Natural killer cell (primary cell): ENCODE results near the gene DLX1. TPM values are rescaled to one million over a fixed set of nuclear protein-coding genes. Genes with fewer than 3 reads are reported as not detected.

Experiments used
- ATAC-seq, 3 donors: fragments of 150-1000 bp in 2 of 3; fragments of 200-7000 bp in 1 of 3; cut with Tn5 transposase; 1 replicate in 1 of 3; 2 replicates in 2 of 3; pipeline ENCODE4 v1.10.0; 2021; ENCODE audit warnings: mild to moderate bottlenecking in 2 of 3, moderate library complexity in 2 of 3
- DNase-seq, 2 donors: peaks; one replicate each; pipeline versions ENCODE4 v3.0.0 to v3.0.0-alpha.2; 2013 to 2021; ENCODE audit warnings: mixed read lengths in 1 of 2
- H3K27ac ChIP-seq: one replicate; pipeline ENCODE4 v1.5.1; 2013; ENCODE audit warnings: mild to moderate bottlenecking, low read length
- H3K27me3 ChIP-seq: one replicate; pipeline ENCODE4 v1.6.1; 2013; ENCODE audit warnings: low read length; ENCODE audit not compliant: control insufficient read depth, insufficient read depth
- H3K36me3 ChIP-seq: one replicate; pipeline ENCODE4 v1.6.1; 2013; ENCODE audit warnings: low read length; ENCODE audit not compliant: control insufficient read depth, insufficient read depth
- H3K4me1 ChIP-seq: one replicate; pipeline ENCODE4 v1.6.1; 2013; ENCODE audit warnings: low read length; ENCODE audit not compliant: control insufficient read depth, insufficient read depth
- H3K4me3 ChIP-seq: one replicate; pipeline ENCODE4 v1.5.1; 2013; ENCODE audit warnings: low read length
- H3K9me3 ChIP-seq: one replicate; pipeline ENCODE4 v1.6.1; 2013; ENCODE audit warnings: low read length; ENCODE audit not compliant: control insufficient read depth, insufficient read depth
- H3K27ac Mint-ChIP-seq, 2 donors: one replicate each; pipeline ENCODE4 v1.8.0; 2022; ENCODE audit warnings: mild to moderate bottlenecking in 2 of 2, mixed read lengths in 2 of 2, moderate library complexity in 1 of 2
- H3K27me3 Mint-ChIP-seq, 2 donors: one replicate each; pipeline ENCODE4 v1.8.0; 2022; ENCODE audit warnings: low read depth in 2 of 2, mixed read lengths in 2 of 2
- H3K36me3 Mint-ChIP-seq: one replicate; pipeline ENCODE4 v1.8.0; 2022; ENCODE audit warnings: mixed read lengths
- H3K4me1 Mint-ChIP-seq, 2 donors: one replicate each; pipeline ENCODE4 v1.8.0; 2022; ENCODE audit warnings: mixed read lengths in 2 of 2
- H3K4me3 Mint-ChIP-seq: one replicate; pipeline ENCODE4 v1.8.0; 2022; ENCODE audit warnings: mild to moderate bottlenecking, moderate library complexity, mixed read lengths
- H3K9me3 Mint-ChIP-seq, 2 donors: one replicate each; pipeline ENCODE4 v1.8.0; 2022; ENCODE audit warnings: mixed read lengths in 2 of 2
- WGBS: methylation state at CpG from one replicate; pipeline ENCODE4 v1.1.7; 2013; ENCODE audit warnings: missing lambda C conversion rate; ENCODE audit not compliant: insufficient coverage; 5-methylcytosine and 5-hydroxymethylcytosine counted together
- intact Hi-C: fragments of 100-400 bp; cut with micrococcal nuclease; formaldehyde crosslinking; loops from one replicate; pipeline ENCODE4 v1.14.2; 2022
- total RNA-seq, 4 donors: library from RNA; stranded (reverse); fragments of 120-200 nt in 1 of 4; gene quantifications; one replicate each; pipeline versions ENCODE4 v1.2.3 to v1.2.4, GENCODE V29; 2013 to 2022
- TF ChIP-seq, protein P1 (sequence below): fragments of 200-600 bp; IDR thresholded peaks from one replicate; pipeline ENCODE4 v1.8.0; 2022; ENCODE audit warnings: antibody characterized with exemption

The DLX1 gene
- not detected for total RNA-seq
- not detected for total RNA-seq (2013)

DNA sequence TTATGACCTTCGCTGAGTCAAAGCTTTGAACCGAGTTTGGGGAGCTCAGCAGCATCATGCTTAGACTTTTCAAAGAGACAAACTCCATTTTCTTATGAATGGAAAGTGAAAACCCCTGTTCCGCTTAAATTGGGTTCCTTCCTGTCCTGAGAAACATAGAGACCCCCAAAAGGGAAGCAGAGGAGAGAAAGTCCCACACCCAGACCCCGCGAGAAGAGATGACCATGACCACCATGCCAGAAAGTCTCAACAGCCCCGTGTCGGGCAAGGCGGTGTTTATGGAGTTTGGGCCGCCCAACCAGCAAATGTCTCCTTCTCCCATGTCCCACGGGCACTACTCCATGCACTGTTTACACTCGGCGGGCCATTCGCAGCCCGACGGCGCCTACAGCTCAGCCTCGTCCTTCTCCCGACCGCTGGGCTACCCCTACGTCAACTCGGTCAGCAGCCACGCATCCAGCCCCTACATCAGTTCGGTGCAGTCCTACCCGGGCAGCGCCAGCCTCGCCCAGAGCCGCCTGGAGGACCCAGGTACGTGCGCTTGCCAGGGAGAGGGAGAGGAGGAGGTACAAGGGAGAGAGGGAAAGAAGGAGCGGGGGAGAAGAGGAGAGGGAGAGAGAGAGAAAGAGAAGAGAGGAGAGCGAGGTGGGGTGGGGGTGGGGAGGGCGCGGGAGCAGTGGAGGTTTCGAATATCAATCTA, at the start of gene DLX1:
DLX1 (plus strand) TSS at position 48 of the 700 bp plus-strand sequence; CDS start at position 219, 171 bp downstream.
- peaks cover 70% of the 10 kb centered on the region for H3K4me1 ChIP-seq
- Mint-ChIP-seq H3K4me1 (peaks cover 54 to 65% of the 10 kb centered on the region in 2 donors), H3K36me3 (no peaks in the 10 kb centered on the region), H3K9me3 (no peaks in the 10 kb centered on the region), H3K4me3 (peak within 1 kb of the TSS; percentile 88), H3K27ac (peak within 1 kb of the TSS; percentile 71 to 83), H3K27me3 (peaks cover 78 to 95% of the 10 kb centered on the region in 2 donors)
- no peaks in the 10 kb centered on the region for H3K36me3 ChIP-seq
- ATAC-seq: peak in 2 of 3 donors; percentile 3
- peak in 1 of 2 donors; percentile 35 for DNase-seq
- intact Hi-C loops: loop anchor here (2.0 kb wide), 1 partner anchor 17 kb away; the partner anchor contains the start of gene DLX2
- H3K9me3 ChIP-seq: peaks cover 11% of the 10 kb centered on the region
- WGBS: 6% methylated on average over 31 of the region's 34 CpGs
- TF ChIP-seq, protein P1, sequence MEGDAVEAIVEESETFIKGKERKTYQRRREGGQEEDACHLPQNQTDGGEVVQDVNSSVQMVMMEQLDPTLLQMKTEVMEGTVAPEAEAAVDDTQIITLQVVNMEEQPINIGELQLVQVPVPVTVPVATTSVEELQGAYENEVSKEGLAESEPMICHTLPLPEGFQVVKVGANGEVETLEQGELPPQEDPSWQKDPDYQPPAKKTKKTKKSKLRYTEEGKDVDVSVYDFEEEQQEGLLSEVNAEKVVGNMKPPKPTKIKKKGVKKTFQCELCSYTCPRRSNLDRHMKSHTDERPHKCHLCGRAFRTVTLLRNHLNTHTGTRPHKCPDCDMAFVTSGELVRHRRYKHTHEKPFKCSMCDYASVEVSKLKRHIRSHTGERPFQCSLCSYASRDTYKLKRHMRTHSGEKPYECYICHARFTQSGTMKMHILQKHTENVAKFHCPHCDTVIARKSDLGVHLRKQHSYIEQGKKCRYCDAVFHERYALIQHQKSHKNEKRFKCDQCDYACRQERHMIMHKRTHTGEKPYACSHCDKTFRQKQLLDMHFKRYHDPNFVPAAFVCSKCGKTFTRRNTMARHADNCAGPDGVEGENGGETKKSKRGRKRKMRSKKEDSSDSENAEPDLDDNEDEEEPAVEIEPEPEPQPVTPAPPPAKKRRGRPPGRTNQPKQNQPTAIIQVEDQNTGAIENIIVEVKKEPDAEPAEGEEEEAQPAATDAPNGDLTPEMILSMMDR: no peak
- H3K27me3 ChIP-seq: peaks cover 98% of the 10 kb centered on the region
- peak within 1 kb of the TSS; percentile 19 for H3K4me3 ChIP-seq
- H3K27ac ChIP-seq: no peak within 1 kb of the TSS

DNA sequence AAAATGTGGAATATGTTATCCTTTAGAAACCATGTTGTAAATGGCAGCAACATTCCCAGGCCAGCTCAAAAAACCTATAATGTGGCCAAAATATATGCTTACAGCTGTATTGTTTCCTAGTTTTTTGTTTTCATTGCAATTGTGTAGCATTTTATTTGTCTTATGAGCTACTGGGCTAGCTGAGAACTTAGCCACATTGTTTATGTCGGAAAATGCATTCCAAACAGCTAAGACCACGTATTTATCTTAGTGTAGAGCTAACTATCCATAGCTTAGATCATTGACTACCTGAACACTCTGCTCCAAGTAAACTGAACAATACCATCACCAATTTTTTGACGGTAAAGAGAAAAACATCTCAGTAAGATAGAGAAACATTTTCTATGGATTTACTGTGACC, 47.2 kb upstream of the DLX1 start:
- Mint-ChIP-seq H3K27me3 (no peaks in the 10 kb centered on the region), H3K4me3 (no peak overlapping the region), H3K27ac (no peak overlapping the region), H3K9me3 (no peaks in the 10 kb centered on the region), H3K36me3 (no peaks in the 10 kb centered on the region), H3K4me1 (no peaks in the 10 kb centered on the region)
- WGBS: 93% methylated on average over 2 of the region's 3 CpGs
- Histone ChIP-seq H3K9me3 (no peaks in the 10 kb centered on the region), H3K27ac (no peak overlapping the region), H3K4me1 (no peaks in the 10 kb centered on the region), H3K36me3 (no peaks in the 10 kb centered on the region), H3K4me3 (no peak overlapping the region), H3K27me3 (no peaks in the 10 kb centered on the region)
- TF ChIP-seq, protein P1: no peak
- no peak for ATAC-seq
- intact Hi-C loops: no loop called here
- no peak for DNase-seq

DNA sequence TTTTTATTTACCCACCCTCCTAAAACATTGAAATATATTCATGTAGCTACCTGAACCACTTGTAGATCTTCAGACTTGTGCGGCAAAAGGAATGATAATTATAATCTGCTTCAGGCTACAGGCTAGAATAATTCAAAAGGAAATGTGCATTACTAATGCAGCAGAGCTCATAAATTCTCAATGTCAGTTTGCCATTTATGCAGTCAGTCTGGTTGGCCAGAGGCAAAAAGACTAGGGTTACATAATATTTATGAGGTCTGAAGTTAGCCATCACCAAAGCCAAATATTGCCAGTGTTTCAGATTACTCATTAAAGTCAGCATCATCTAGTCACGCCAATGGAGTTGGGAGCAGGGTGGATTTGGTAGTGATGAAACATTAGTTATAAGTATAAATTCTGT, 46.7 kb upstream of the DLX1 start:
- DNase-seq (no peak), ATAC-seq (no peak)
- no peak overlapping the region for H3K27ac Mint-ChIP-seq
- TF ChIP-seq, protein P1: no peak
- H3K27ac ChIP-seq: no peak overlapping the region
- no peaks in the 10 kb centered on the region for H3K36me3 Mint-ChIP-seq
- H3K9me3 Mint-ChIP-seq: no peaks in the 10 kb centered on the region
- H3K27me3 ChIP-seq: no peaks in the 10 kb centered on the region
- H3K4me3 Mint-ChIP-seq: no peak overlapping the region
- intact Hi-C loops: no loop called here
- H3K27me3 Mint-ChIP-seq: no peaks in the 10 kb centered on the region
- H3K4me1 ChIP-seq: no peaks in the 10 kb centered on the region
- no peak overlapping the region for H3K4me3 ChIP-seq
- no peaks in the 10 kb centered on the region for H3K4me1 Mint-ChIP-seq
- H3K9me3 ChIP-seq: no peaks in the 10 kb centered on the region
- no peaks in the 10 kb centered on the region for H3K36me3 ChIP-seq
- 94% methylated on average over 1 of the region's 2 CpGs for WGBS
